PC-3 (cell line): ENCODE data around the gene TOP2B. TPM values are rescaled to one million over a fixed set of nuclear protein-coding genes. Genes with fewer than 3 reads are reported as not detected.

Experiments used
- ATAC-seq: fragments of 200-7000 bp; cut with Tn5 transposase; 2 replicates; pipeline ENCODE4 v1.9.1; 2020; ENCODE audit warnings: mild to moderate bottlenecking, moderate library complexity
- BruUV-seq: library from RNA; stranded (reverse); fragments of 400-500 nt; replicated peaks from 2 replicates; lab custom pipeline; 2021; lab: Mats Ljungman, UMichigan
- CTCF ChIA-PET: fragments of 300-600 bp; sonication (Branson Sonifier 250); formaldehyde crosslinking; loops from one replicate; lab custom pipeline; 2022; ENCODE audit warnings: antibody characterized with exemption; lab: Charles Lee
- POLR2A ChIA-PET: fragments of 300-600 bp; sonication (Branson Sonifier 250); formaldehyde crosslinking; loops from one replicate; lab custom pipeline; 2022; ENCODE audit warnings: antibody characterized with exemption; ENCODE audit not compliant: unreplicated experiment; lab: Charles Lee
- DNase-seq: peaks from one replicate; pipeline ENCODE4 v3.0.0-alpha.2; 2015
- H2AFZ ChIP-seq: fragments of 300-600 bp; sonication (generic); 2 replicates; pipeline ENCODE4 v1.6.0; 2016; ENCODE audit warnings: antibody characterized with exemption, low read length
- H3F3A ChIP-seq: fragments of 300-600 bp; sonication (generic); one replicate; pipeline ENCODE4 v1.6.0; 2017; ENCODE audit warnings: antibody characterized with exemption, low read length, control low read depth, mild to moderate bottlenecking; ENCODE audit not compliant: unreplicated experiment
- H3K27ac ChIP-seq: fragments of 300-600 bp; sonication (generic); 2 replicates; pipeline ENCODE4 v1.5.1; 2016; ENCODE audit warnings: mild to moderate bottlenecking, low read length
- H3K27me3 ChIP-seq: fragments of 300-600 bp; sonication (generic); 2 replicates; pipeline ENCODE4 v1.6.1; 2016; ENCODE audit warnings: low read length, mixed read lengths
- H3K36me3 ChIP-seq: fragments of 300-600 bp; sonication (generic); 2 replicates; pipeline ENCODE4 v1.6.1; 2016; ENCODE audit warnings: low read depth, mixed run types, low read length, mixed read lengths
- H3K4me1 ChIP-seq: fragments of 300-600 bp; sonication (generic); 2 replicates; pipeline ENCODE4 v1.5.1; 2016; ENCODE audit warnings: low read length; ENCODE audit not compliant: insufficient read depth
- H3K4me2 ChIP-seq: fragments of 300-600 bp; sonication (generic); 2 replicates; pipeline ENCODE4 v1.6.0; 2016; ENCODE audit warnings: low read length
- H3K4me3 ChIP-seq: fragments of 300-600 bp; sonication (generic); 2 replicates; pipeline ENCODE4 v1.5.1; 2016; ENCODE audit warnings: mild to moderate bottlenecking, low read length, mixed read lengths
- H3K79me2 ChIP-seq: fragments of 300-600 bp; sonication (generic); 2 replicates; pipeline ENCODE4 v1.6.1; 2017; ENCODE audit warnings: low read length, mixed read lengths
- H3K9ac ChIP-seq: fragments of 300-600 bp; sonication (generic); 2 replicates; pipeline ENCODE4 v1.6.0; 2016; ENCODE audit warnings: mild to moderate bottlenecking, low read length
- H3K9me2 ChIP-seq: fragments of 300-600 bp; sonication (generic); replicated peaks from 2 replicates; pipeline ENCODE4 v1.6.1; 2016; ENCODE audit warnings: mixed run types, low read length, mixed read lengths
- H3K9me3 ChIP-seq: fragments of 300-600 bp; sonication (generic); 2 replicates; pipeline ENCODE4 v1.6.1; 2016; ENCODE audit warnings: low read length, mixed read lengths
- H4K20me1 ChIP-seq: fragments of 300-600 bp; sonication (generic); 2 replicates; pipeline ENCODE4 v1.6.1; 2016; ENCODE audit warnings: low read length, mixed read lengths
- EZH2 ChIP-seq: fragments of 300-600 bp; sonication (generic); IDR thresholded peaks from one replicate; pipeline ENCODE4 v1.6.1; 2017; ENCODE audit warnings: antibody characterized with exemption, mild to moderate bottlenecking, low read length; ENCODE audit not compliant: unreplicated experiment
- EZH2phosphoT487 ChIP-seq: fragments of 300-600 bp; sonication (generic); IDR thresholded peaks from 2 replicates; pipeline ENCODE4 v1.6.1; 2018; ENCODE audit warnings: mild to moderate bottlenecking, antibody characterized with exemption, low read length, borderline replicate concordance
- intact Hi-C: fragments of 100-400 bp; cut with micrococcal nuclease; formaldehyde crosslinking; loops from 2 replicates; pipeline ENCODE4 v1.9.0; 2023
- total RNA-seq: library from RNA; depleted of rRNA; stranded (reverse); fragments of >200 nt; gene quantifications from 2 replicates; pipeline ENCODE4 v1.2.3, GENCODE V29; 2014
- TF ChIP-seq, protein P1 (sequence below): fragments of 300-600 bp; sonication (generic); conservative IDR thresholded peaks from 2 replicates; pipeline ENCODE4 v1.5.1; 2017; ENCODE audit warnings: antibody characterized with exemption, low read depth, mild to moderate bottlenecking, low read length

TOP2B gene
- total RNA-seq, 1 experiment from 2014 or later: 79.0 TPM

DNA sequence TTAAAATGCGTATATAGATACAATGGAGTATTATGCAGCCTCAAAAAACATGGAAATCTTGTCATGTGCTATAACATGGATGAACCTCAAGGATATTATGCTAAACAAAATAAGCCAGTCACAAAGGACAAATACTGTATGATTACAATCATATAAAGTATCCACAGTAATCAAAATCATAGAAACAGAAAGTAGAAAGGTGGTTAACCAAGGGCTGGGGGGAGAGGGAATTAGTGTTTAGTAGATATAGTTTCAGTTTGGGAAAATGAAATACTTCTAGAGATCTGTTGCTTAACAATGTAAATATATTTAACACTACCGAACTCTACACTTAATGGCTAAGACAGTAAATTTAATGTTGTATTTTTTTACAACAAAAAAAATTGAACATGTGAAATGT, 9.0 kb downstream of the TOP2B start:
- no peak overlapping the region for H2AFZ ChIP-seq
- no TSS peak for BruUV-seq
- ATAC-seq (no peak), DNase-seq (no peak)
- no peak overlapping the region for H3K27ac ChIP-seq
- POLR2A ChIA-PET: no interaction called here
- no peaks in the 10 kb centered on the region for H3K9me2 ChIP-seq
- CTCF ChIA-PET: interaction anchor here (0.5 kb wide), 1 partner anchor 23 kb away, joined by 3 read pairs; no protein-coding TSS in a partner anchor
- peaks cover 92% of the 10 kb centered on the region for H3K79me2 ChIP-seq
- no peaks in the 10 kb centered on the region for H3K27me3 ChIP-seq
- no peak for TF ChIP-seq EZH2phosphoT487
- no peaks in the 10 kb centered on the region for H3F3A ChIP-seq
- H3K36me3 ChIP-seq: 0 out of 2 replicates have a peak, but pooled peaks cover 2% of the 10 kb centered on the region
- no peaks in the 10 kb centered on the region for H3K4me1 ChIP-seq
- H3K4me3 ChIP-seq: no peak overlapping the region
- no peak overlapping the region for H3K9ac ChIP-seq
- no peaks in the 10 kb centered on the region for H3K9me3 ChIP-seq
- H3K4me2 ChIP-seq: no peak overlapping the region
- intact Hi-C loops: no loop called here
- H4K20me1 ChIP-seq: peaks cover 15% of the 10 kb centered on the region; the same call in 1 of the 2 replicates

DNA sequence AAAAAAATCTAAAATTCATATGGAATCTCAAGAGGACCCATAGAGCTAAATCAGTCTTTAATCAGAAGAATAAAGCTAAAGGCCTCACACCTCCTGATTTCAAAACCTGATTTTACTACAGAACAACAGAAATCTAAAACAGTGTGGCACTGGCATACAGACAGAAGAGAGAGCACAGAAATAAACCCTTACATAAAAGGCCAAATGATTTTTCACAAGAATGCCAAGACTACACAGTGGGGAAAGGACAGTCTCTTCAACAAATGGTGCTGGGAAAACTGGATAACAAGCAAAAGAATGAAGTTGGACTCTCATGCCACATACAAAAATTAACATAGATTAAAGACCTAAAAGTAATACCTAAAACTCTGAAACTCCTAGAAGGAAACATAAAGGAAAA, 10.1 kb downstream of the TOP2B start:
- Histone ChIP-seq H3K4me3 (no peak overlapping the region), H3K27ac (no peak overlapping the region), H3K9me3 (no peaks in the 10 kb centered on the region), H3K27me3 (no peaks in the 10 kb centered on the region), H3K9ac (no peak overlapping the region), H3K9me2 (no peaks in the 10 kb centered on the region), H3K79me2 (peaks cover 91% of the 10 kb centered on the region), H3F3A (no peaks in the 10 kb centered on the region), H3K36me3 (0 out of 2 replicates have a peak, but pooled peaks cover 9% of the 10 kb centered on the region), H4K20me1 (peaks cover 11% of the 10 kb centered on the region; the same call in 1 of the 2 replicates), H2AFZ (no peak overlapping the region), H3K4me1 (no peaks in the 10 kb centered on the region), H3K4me2 (no peak overlapping the region)
- no TSS peak for BruUV-seq
- ChIA-PET POLR2A (no interaction called here), CTCF (no interaction called here)
- intact Hi-C loops: no loop called here
- TF ChIP-seq EZH2phosphoT487: no peak
- TF ChIP-seq, protein P1, sequence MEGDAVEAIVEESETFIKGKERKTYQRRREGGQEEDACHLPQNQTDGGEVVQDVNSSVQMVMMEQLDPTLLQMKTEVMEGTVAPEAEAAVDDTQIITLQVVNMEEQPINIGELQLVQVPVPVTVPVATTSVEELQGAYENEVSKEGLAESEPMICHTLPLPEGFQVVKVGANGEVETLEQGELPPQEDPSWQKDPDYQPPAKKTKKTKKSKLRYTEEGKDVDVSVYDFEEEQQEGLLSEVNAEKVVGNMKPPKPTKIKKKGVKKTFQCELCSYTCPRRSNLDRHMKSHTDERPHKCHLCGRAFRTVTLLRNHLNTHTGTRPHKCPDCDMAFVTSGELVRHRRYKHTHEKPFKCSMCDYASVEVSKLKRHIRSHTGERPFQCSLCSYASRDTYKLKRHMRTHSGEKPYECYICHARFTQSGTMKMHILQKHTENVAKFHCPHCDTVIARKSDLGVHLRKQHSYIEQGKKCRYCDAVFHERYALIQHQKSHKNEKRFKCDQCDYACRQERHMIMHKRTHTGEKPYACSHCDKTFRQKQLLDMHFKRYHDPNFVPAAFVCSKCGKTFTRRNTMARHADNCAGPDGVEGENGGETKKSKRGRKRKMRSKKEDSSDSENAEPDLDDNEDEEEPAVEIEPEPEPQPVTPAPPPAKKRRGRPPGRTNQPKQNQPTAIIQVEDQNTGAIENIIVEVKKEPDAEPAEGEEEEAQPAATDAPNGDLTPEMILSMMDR: no peak
- TF ChIP-seq EZH2: no peak
- ATAC-seq: no peak
- no peak for DNase-seq

DNA sequence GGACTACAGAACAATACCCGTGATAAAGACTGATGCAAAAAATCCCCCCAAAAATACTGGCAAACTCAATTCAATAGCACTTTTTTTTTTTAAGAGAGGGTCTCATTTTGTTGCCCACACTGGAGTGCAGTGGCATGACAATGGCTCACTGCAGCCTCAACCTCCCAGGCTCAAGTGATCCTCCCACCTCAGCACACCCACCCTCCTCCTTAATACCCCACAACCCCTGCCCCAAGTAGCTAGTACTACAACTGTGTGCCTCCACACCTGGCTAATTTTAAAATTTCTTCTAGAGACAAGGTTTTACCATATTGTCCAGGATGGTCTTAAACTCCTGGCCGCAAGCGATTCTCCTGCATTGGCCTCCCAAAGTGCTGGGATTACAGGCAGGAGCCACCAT, 11.4 kb downstream of the TOP2B start:
- Histone ChIP-seq H3K4me2 (no peak overlapping the region), H3K27ac (no peak overlapping the region), H4K20me1 (peaks cover 19% of the 10 kb centered on the region; the same call in 1 of the 2 replicates), H3K27me3 (no peaks in the 10 kb centered on the region), H3K4me3 (no peak overlapping the region), H2AFZ (no peak overlapping the region), H3K9me2 (no peaks in the 10 kb centered on the region), H3K9ac (no peak overlapping the region), H3K9me3 (no peaks in the 10 kb centered on the region), H3K4me1 (no peaks in the 10 kb centered on the region), H3K79me2 (peaks cover 92% of the 10 kb centered on the region), H3K36me3 (0 out of 2 replicates have a peak, but pooled peaks cover 9% of the 10 kb centered on the region), H3F3A (no peaks in the 10 kb centered on the region)
- no TSS peak for BruUV-seq
- intact Hi-C loops: no loop called here
- TF ChIP-seq EZH2phosphoT487 (no peak), EZH2 (no peak)
- TF ChIP-seq, protein P1: no peak
- DNase-seq: no peak
- no peak for ATAC-seq
- POLR2A ChIA-PET: no interaction called here
- CTCF ChIA-PET: no interaction called here
